Stomach (tissue), 9 donors: Measurements from ENCODE around the gene ZSWIM5. TPM values are rescaled to one million over a fixed set of nuclear protein-coding genes. Genes with fewer than 3 reads are reported as not detected.
A peak's percentile ranks its signal among the peaks of the same experiment; 100 is the strongest.
"Not testable (repeated sequence)": the region's sequence is repeated elsewhere in the genome, so short reads cannot be mapped to it uniquely, and the experiment has no call there.

Source experiments
- DNase-seq, 2 donors: peaks; one replicate each; pipeline versions ENCODE4 v3.0.0 to v3.0.0-alpha.2; 2013 to 2019
- H3K27ac ChIP-seq, 5 donors: fragments of 200-600 bp in 4 of 5; sonication (generic) in 4 of 5; one replicate each; pipeline ENCODE4 v1.5.1; 2013 to 2019; ENCODE audit warnings: mild to moderate bottlenecking in 1 of 5, moderate library complexity in 1 of 5
- H3K27me3 ChIP-seq, 3 donors: fragments of 200-600 bp; sonication (generic); one replicate each; pipeline ENCODE4 v1.5.1; 2017 to 2019; ENCODE audit warnings: mixed run types in 1 of 3
- H3K36me3 ChIP-seq, 4 donors: fragments of 200-600 bp; sonication (generic); 1 replicate in 3 of 4; 2 replicates in 1 of 4; pipeline ENCODE4 v1.5.1; 2016 to 2019
- H3K4me1 ChIP-seq, 4 donors: fragments of 200-600 bp; sonication (generic); one replicate each; pipeline ENCODE4 v1.5.1; 2016 to 2019
- H3K4me3 ChIP-seq, 4 donors: fragments of 200-600 bp; sonication (generic) in 3 of 4; one replicate each; pipeline ENCODE4 v1.5.1; 2016 to 2019; ENCODE audit warnings: mild to moderate bottlenecking in 1 of 4
- H3K9me3 ChIP-seq, 4 donors: fragments of 200-600 bp; sonication (generic); one replicate each; pipeline ENCODE4 v1.5.1; 2016 to 2019
- EP300 ChIP-seq: sonication (generic); formaldehyde crosslinking; IDR thresholded peaks from one replicate; pipeline ENCODE4 v1.6.1; 2017; ENCODE audit warnings: antibody characterized with exemption
- POLR2A ChIP-seq, 4 donors: fragments of 450-650 bp; IDR thresholded peaks; one replicate each; pipeline ENCODE4 v1.6.1; 2016; ENCODE audit warnings: antibody characterized with exemption in 4 of 4, control low read depth in 2 of 4, mild to moderate bottlenecking in 1 of 4, moderate library complexity in 1 of 4
- POLR2AphosphoS5 ChIP-seq, 3 donors: sonication (generic); formaldehyde crosslinking; IDR thresholded peaks; one replicate each; pipeline ENCODE4 v1.6.1; 2016; ENCODE audit warnings: antibody characterized with exemption in 3 of 3
- WGBS, 5 donors: extraction: QIAGEN DNeasy Blood & Tissue Kit in 3 of 5; methylation state at CpG; one replicate each; pipeline versions ENCODE4 v1.1.5 to v1.1.7; 2013 to 2018; 5-methylcytosine and 5-hydroxymethylcytosine counted together
- intact Hi-C: fragments of 100-400 bp; cut with DNase I; formaldehyde crosslinking; loops from one replicate; pipeline ENCODE4 v1.15.1; 2023; ENCODE audit warnings: low total_unique reads
- polyA plus RNA-seq, 3 donors: library from polyadenylated mRNA; stranded (reverse); fragments of 200-250 nt; gene quantifications; one replicate each; pipeline ENCODE4 v1.2.3, GENCODE V29; 2013
- total RNA-seq, 5 donors: library from RNA; depleted of rRNA; stranded (reverse); fragments of >200 nt; gene quantifications; one replicate each; pipeline versions ENCODE4 v1.1.0 to v1.2.3, GENCODE V29; 2014 to 2016
- TF ChIP-seq, protein P1 (sequence below), 7 experiments: fragments of 450-650 bp in 4 of 7; fragments of 200-600 bp in 3 of 7; sonication (generic) in 3 of 7; IDR thresholded peaks; one replicate each; pipeline ENCODE4 v1.5.1; 2016 to 2019; ENCODE audit warnings: antibody characterized with exemption in 7 of 7, control low read depth in 2 of 7, mild to moderate bottlenecking in 1 of 7
- donor health status: healthy with polysubstance abuse.
- donor health status: Bipolar disorder and iron deficiency.
- donor health status: healthy.

ZSWIM5 gene
- total and polyA plus RNA-seq, 8 donors: 0.45 to 10.1 (median 0.87) TPM

DNA sequence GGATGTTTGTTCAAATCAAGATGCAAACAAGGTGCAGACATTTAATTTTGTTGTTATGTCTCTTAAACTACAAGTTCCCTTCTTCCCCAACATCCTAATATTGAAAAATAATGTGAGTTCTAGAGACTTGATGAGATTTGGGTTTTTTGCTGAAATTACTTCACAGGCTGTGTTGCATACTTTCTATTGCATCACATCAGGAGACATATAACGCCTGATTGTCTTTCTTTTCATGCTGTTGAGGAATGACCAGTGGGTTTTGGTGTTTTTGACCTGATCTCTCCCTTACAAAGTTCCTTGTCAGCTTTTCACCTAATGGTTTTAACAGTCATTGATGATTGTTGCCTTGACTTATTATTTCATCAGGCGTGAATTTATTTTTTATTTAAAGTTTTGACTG, 111.0 kb downstream of the ZSWIM5 start:
- no peaks in the 10 kb centered on the region for H3K9me3 ChIP-seq
- H3K36me3 ChIP-seq: no peaks in the 10 kb centered on the region
- no peak for DNase-seq
- WGBS, 5 donors: 82 to 98% (median 92%) methylated on average over 2 of the region's 2 CpGs
- H3K4me1 ChIP-seq: peaks cover 0 to 4% (median 0%) of the 10 kb centered on the region in 4 donors
- no peak overlapping the region for H3K27ac ChIP-seq
- no peak for TF ChIP-seq POLR2AphosphoS5 (IDR thresholded peaks at IDR 0.05)
- TF ChIP-seq POLR2A (IDR thresholded peaks at IDR 0.05): no peak
- TF ChIP-seq, protein P1, sequence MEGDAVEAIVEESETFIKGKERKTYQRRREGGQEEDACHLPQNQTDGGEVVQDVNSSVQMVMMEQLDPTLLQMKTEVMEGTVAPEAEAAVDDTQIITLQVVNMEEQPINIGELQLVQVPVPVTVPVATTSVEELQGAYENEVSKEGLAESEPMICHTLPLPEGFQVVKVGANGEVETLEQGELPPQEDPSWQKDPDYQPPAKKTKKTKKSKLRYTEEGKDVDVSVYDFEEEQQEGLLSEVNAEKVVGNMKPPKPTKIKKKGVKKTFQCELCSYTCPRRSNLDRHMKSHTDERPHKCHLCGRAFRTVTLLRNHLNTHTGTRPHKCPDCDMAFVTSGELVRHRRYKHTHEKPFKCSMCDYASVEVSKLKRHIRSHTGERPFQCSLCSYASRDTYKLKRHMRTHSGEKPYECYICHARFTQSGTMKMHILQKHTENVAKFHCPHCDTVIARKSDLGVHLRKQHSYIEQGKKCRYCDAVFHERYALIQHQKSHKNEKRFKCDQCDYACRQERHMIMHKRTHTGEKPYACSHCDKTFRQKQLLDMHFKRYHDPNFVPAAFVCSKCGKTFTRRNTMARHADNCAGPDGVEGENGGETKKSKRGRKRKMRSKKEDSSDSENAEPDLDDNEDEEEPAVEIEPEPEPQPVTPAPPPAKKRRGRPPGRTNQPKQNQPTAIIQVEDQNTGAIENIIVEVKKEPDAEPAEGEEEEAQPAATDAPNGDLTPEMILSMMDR (IDR thresholded peaks at IDR 0.05): no peak
- TF ChIP-seq EP300: no peak
- no peaks in the 10 kb centered on the region for H3K27me3 ChIP-seq
- H3K4me3 ChIP-seq: no peak overlapping the region
- intact Hi-C loops: no loop called here

DNA sequence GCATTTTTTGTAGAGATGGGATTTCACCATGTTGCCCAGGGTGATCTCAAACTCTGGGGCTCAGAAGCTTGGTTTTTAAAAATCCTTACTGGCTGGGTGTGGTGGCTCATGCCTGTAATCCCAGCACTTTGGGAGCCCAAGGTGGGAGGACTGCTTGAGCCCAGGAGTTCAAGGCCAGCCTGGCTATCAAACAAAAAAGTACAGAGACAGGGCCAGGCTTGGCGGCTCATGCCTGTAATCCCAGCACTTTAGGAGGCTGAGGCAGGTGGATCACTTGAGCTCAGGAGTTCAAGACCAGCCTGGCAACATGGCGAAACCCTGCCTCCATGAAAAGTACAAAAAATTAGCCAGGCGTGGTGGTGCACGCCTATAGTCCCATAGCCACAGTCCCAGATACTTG, 112.0 kb downstream of the ZSWIM5 start:
- H3K27me3 ChIP-seq, H3K9me3 ChIP-seq, H3K4me1 ChIP-seq, H3K36me3 ChIP-seq, H3K4me3 ChIP-seq, intact Hi-C loops, DNase-seq, H3K27ac ChIP-seq: not testable (repeated sequence)
- 83 to 99% (median 97%) methylated on average over 4 of the region's 4 CpGs for WGBS, 5 donors

DNA sequence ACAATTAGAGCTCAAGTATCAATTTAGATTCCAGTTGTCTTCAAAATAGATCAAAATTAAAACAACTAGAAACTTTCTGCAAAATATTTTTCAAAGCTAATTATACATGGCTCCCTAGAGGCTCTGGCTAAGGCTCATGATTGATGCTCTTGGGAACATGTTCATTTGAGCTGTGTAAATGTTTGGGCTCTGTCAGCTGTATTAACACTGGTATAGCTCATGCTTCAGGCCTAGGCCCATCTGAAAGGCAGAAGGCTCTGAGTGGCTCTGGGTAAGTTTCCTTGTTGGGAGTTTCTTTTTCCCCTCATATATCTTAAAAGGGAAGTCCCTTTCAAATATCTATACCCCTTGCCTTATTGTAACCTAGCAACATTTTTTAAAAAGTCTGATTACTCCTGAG, 113.1 kb downstream of the ZSWIM5 start:
- intact Hi-C loops: no loop called here
- no peaks in the 10 kb centered on the region for H3K27me3 ChIP-seq
- H3K4me3 ChIP-seq: no peak overlapping the region
- H3K9me3 ChIP-seq: no peaks in the 10 kb centered on the region
- H3K36me3 ChIP-seq: no peaks in the 10 kb centered on the region
- DNase-seq: peak in 1 of 2 donors; percentile 45
- H3K4me1 ChIP-seq: peaks cover 0 to 4% (median 0%) of the 10 kb centered on the region in 4 donors
- H3K27ac ChIP-seq: no peak overlapping the region
- no peak for TF ChIP-seq POLR2A (IDR thresholded peaks at IDR 0.05)
- no peak for TF ChIP-seq EP300
- TF ChIP-seq, protein P1 (IDR thresholded peaks at IDR 0.05): no peak
- no peak for TF ChIP-seq POLR2AphosphoS5 (IDR thresholded peaks at IDR 0.05)

DNA sequence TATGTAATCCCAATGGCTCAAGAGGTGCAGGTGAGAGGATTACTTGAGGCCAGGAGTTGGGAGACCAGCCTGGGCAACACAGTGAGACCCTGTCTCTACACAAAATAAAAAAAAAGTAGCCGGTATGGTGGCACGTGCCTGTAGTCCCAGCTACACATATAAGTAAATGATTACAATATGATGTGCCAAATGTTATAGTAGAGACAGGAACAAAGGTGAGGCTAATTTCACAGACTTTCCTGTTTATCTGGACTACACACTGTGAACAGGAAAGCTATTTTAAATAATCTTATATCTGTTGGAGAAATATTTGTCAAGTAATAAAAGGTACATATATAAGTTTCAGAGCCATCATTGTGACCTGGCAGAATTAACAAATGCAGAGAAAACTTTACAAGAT, 116.7 kb downstream of the ZSWIM5 start:
- H3K9me3 ChIP-seq: no peaks in the 10 kb centered on the region
- intact Hi-C loops: no loop called here
- 29 to 49% (median 36%) methylated on average over 2 of the region's 2 CpGs for whole genome bisulfite sequencing, 5 donors
- no peak for DNase-seq
- no peaks in the 10 kb centered on the region for H3K36me3 ChIP-seq
- no peaks in the 10 kb centered on the region for H3K4me1 ChIP-seq
- no peaks in the 10 kb centered on the region for H3K27me3 ChIP-seq
- H3K27ac ChIP-seq: no peak overlapping the region
- no peak for TF ChIP-seq POLR2A (IDR thresholded peaks at IDR 0.05)
- TF ChIP-seq, protein P1 (IDR thresholded peaks at IDR 0.05): no peak
- TF ChIP-seq POLR2AphosphoS5 (IDR thresholded peaks at IDR 0.05): no peak
- TF ChIP-seq EP300: no peak
- no peak overlapping the region for H3K4me3 ChIP-seq

DNA sequence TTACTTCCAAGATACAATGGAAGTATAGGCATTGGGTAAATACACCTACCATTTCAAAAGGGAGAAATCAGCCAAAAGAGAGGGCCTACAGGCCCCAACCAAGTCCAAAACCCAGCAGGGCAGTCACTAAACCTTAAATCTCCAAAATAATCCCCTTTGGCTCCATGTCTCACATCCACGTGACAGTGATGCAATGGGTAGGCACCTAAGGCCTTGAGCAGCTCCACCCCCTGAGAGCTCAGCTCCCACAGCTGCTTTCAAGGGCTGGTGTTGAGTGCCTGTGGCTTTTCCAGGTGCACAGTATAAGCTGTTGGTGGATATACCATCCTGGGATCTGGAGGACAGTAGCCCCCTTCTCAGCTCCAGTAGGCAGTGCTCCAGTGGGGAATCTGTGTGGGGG, 121.8 kb downstream of the ZSWIM5 start:
- DNase-seq: no peak
- TF ChIP-seq EP300: no peak
- TF ChIP-seq POLR2A (IDR thresholded peaks at IDR 0.05): no peak
- TF ChIP-seq POLR2AphosphoS5 (IDR thresholded peaks at IDR 0.05): no peak
- TF ChIP-seq, protein P1 (IDR thresholded peaks at IDR 0.05): no peak
- no peaks in the 10 kb centered on the region for H3K36me3 ChIP-seq
- WGBS, 5 donors: 67 to 100% (median 94%) methylated on average over 1 of the region's 1 CpG
- no peaks in the 10 kb centered on the region for H3K27me3 ChIP-seq
- H3K27ac ChIP-seq: no peak overlapping the region
- intact Hi-C loops: no loop called here
- H3K4me1 ChIP-seq: no peaks in the 10 kb centered on the region
- H3K9me3 ChIP-seq: no peaks in the 10 kb centered on the region
- no peak overlapping the region for H3K4me3 ChIP-seq
